BJ (cell line): ENCODE measurements around the gene KDM5B. TPM values are rescaled to one million over a fixed set of nuclear protein-coding genes. Genes with fewer than 3 reads are reported as not detected.
"Not testable (repeated sequence)": the region's sequence is repeated elsewhere in the genome, so short reads cannot be mapped to it uniquely, and the experiment has no call there.

ENCODE experiments used
- CTCF ChIA-PET: fragments of 350-600 bp; formaldehyde crosslinking; extraction: SDS; loops from one replicate; lab custom pipeline; 2021; ENCODE audit warnings: antibody characterized with exemption, inconsistent platforms; lab: Yijun Ruan, JAX
- POLR2A ChIA-PET: fragments of 300-600 bp; sonication (Branson Sonifier 250); formaldehyde crosslinking; extraction: SDS; loops from one replicate; lab custom pipeline; 2021; ENCODE audit warnings: antibody characterized with exemption; lab: Charles Lee
- DNase-seq: peaks from one replicate; pipeline ENCODE4 v3.0.0-alpha.2; 2011; ENCODE audit warnings: low read depth
- H3K27me3 ChIP-seq: 2 replicates; pipeline ENCODE4 v1.6.0; 2011; ENCODE audit warnings: low read length; ENCODE audit not compliant: control insufficient read depth, insufficient read depth
- H3K36me3 ChIP-seq: 2 replicates; pipeline ENCODE4 v1.5.1; 2011; ENCODE audit warnings: low read length; ENCODE audit not compliant: control insufficient read depth, insufficient read depth
- H3K4me3 ChIP-seq: 2 replicates; pipeline ENCODE4 v1.5.1; 2011; ENCODE audit warnings: low read depth, mild to moderate bottlenecking, control low read depth, low read length
- polyA plus RNA-seq: library from polyadenylated mRNA; depleted of rRNA; stranded (reverse); fragments of >200 nt; gene quantifications from 2 replicates; pipeline ENCODE4 v1.2.3, GENCODE V29; 2011
- TF ChIP-seq, protein P1 (sequence below): IDR thresholded peaks from 2 replicates; pipeline ENCODE4 v1.5.1; 2011; ENCODE audit warnings: low read depth, mild to moderate bottlenecking, control low read depth, inconsistent platforms, low read length, moderate library complexity; ENCODE audit not compliant: insufficient read depth

The KDM5B gene
- polyA plus RNA-seq, 1 experiment: 39.6 TPM

DNA sequence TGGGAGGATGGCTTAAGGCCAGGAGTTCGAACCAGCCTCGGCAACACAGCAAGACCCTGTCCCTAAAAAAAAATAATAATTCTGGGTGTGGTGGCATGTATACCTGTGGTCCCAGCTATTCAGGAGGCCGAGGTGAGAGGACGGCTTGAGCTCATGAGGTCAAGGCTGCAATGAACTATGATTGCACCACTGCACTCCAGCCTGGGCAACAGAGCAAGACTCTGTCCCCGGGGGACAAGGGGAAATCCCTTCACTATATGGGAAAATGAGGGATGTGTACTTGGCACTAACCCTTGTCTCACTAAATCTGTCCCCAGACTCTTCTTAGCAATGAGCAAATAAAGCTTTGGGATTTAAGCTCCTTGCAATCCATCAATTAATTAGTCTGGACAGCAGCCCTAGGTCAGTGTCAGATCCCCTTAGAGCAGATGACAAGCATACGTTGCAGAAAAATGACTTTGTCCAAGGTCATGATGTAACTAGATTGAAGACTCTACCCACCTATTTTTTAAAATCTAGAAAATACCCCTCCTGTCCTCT lies 9.4 kb downstream of the KDM5B start:
- Histone ChIP-seq H3K4me3 (no peak overlapping the region), H3K36me3 (peaks cover 9% of the 10 kb centered on the region), H3K27me3 (no peaks in the 10 kb centered on the region)
- CTCF ChIA-PET: interaction anchor here (0.8 kb wide), 1 partner anchor 23 kb away, joined by 3 read pairs; no protein-coding TSS in a partner anchor
- POLR2A ChIA-PET: no interaction called here
- TF ChIP-seq, protein P1, sequence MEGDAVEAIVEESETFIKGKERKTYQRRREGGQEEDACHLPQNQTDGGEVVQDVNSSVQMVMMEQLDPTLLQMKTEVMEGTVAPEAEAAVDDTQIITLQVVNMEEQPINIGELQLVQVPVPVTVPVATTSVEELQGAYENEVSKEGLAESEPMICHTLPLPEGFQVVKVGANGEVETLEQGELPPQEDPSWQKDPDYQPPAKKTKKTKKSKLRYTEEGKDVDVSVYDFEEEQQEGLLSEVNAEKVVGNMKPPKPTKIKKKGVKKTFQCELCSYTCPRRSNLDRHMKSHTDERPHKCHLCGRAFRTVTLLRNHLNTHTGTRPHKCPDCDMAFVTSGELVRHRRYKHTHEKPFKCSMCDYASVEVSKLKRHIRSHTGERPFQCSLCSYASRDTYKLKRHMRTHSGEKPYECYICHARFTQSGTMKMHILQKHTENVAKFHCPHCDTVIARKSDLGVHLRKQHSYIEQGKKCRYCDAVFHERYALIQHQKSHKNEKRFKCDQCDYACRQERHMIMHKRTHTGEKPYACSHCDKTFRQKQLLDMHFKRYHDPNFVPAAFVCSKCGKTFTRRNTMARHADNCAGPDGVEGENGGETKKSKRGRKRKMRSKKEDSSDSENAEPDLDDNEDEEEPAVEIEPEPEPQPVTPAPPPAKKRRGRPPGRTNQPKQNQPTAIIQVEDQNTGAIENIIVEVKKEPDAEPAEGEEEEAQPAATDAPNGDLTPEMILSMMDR: no peak
- no peak for DNase-seq

DNA sequence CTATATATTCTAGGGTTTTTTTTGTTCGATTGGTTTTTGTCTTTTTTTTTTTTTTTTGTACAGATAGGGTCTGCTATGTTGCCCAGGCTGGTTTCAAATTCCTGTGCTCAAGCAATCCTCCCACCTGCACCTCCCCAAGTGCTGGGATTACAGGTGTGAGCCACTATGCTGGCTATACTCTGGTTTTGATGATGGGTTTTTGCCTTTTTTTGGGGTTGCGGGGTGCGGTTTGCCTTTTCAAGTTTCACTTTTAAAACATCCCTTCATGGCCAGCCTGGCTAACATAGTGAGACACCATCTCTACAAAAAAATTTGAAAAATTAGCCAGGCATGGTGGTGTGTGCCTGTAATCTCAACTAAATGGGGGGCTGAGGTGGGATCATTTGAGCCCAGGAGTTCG lies 10.0 kb downstream of the KDM5B start:
- POLR2A ChIA-PET: no interaction called here
- no peak overlapping the region for H3K4me3 ChIP-seq
- DNase-seq: no peak
- CTCF ChIA-PET: no interaction called here
- TF ChIP-seq, protein P1: no peak
- H3K36me3 ChIP-seq: peaks cover 9% of the 10 kb centered on the region
- no peaks in the 10 kb centered on the region for H3K27me3 ChIP-seq

DNA sequence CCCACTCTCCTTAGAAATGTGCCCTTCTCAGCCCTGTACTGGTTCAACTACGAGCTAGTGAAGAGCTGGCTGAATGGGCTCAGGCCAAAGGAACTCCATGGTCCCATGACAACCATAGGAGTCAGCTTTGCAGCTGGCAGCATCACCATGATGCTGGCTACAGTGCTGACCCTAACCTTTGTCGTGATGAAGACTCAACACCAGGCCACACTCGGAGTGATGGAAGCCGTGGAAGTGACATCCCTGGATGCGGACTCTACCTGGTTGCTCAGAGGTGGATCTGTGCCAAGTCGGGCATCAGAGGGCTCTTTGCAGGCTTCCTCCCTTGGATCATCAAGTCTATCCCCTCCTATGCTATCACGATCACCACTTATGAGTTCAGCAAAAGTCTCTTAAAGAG lies 11.6 kb downstream of the KDM5B start:
- ChIA-PET POLR2A (no interaction called here), CTCF (interaction anchor here (1.2 kb wide), 1 partner anchor 9 kb away, joined by 3 read pairs; no protein-coding TSS in a partner anchor)
- Histone ChIP-seq H3K36me3 (peaks cover 9% of the 10 kb centered on the region), H3K27me3 (no peaks in the 10 kb centered on the region), H3K4me3 (no peak overlapping the region)
- TF ChIP-seq, protein P1: no peak
- DNase-seq: no peak

DNA sequence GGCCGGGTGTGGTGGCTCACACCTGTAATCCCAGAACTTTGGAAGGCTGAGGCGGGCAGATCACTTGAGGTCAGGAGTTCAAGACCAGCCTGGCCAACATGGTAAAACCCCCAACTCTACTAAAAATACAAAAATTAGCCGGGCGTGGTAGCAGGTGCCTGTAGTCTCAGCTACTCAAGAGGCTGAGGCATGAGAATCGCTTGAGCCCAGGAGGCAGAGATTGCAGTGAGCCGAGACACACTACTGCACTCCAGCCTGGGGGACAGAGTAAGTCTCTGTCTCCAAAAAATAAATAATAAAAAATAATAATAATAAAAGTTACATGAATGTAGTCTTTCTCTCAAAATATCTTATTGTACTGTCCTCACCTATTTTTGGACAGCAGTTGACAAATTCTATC lies 13.3 kb downstream of the KDM5B start:
- DNase-seq, H3K4me3 ChIP-seq, H3K27me3 ChIP-seq, H3K36me3 ChIP-seq, POLR2A ChIA-PET: not testable (repeated sequence)
- CTCF ChIA-PET: interaction anchor here (0.6 kb wide), 1 partner anchor 1359 kb away, joined by 3 read pairs; no protein-coding TSS in a partner anchor

DNA sequence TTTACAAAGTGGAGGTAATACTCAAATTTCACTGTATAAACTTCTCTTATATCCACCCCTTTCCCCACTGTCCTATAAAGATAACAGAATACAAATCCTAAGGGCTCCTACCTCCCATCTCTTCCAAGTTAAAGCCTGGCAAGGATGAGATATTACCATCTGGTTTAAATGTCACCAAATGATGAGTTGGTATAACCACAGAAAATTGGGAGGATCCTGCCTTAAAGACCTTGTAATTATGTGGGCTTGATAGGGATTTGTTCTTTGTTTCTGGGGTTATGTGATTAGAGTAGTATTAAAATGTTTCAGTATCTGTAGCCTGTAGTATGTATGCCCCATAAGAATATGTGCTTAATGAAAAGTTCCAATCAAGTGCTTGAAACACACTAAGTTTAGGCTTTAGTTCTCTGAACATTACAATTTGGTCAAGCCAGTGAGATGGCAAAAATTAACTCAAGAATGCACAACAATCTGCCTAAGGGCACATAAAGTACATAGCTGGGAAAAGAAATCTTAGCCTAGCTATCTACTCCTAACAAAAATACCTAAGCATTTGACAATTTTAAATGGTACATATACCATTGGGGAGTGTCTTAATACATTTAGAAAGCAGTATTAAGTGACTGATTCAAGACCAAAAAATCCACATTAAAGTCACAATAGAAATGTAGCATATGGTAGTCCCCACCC lies 14.0 kb downstream of the KDM5B start:
- peaks cover 9% of the 10 kb centered on the region for H3K36me3 ChIP-seq
- no peak for DNase-seq
- no peaks in the 10 kb centered on the region for H3K27me3 ChIP-seq
- ChIA-PET CTCF (interaction anchor here (1.0 kb wide), 1 partner anchor 12 kb away, joined by 3 read pairs; no protein-coding TSS in a partner anchor), POLR2A (no interaction called here)
- H3K4me3 ChIP-seq: no peak overlapping the region
- TF ChIP-seq, protein P1: no peak
